HEK293T (cell line): ENCODE data around the gene STT3A.

Source experiments
- CTCF ChIA-PET: fragments of 350-600 bp; formaldehyde crosslinking; extraction: SDS; loops from one replicate; lab custom pipeline; 2021; ENCODE audit warnings: antibody characterized with exemption, inconsistent platforms; lab: Yijun Ruan, JAX
- POLR2A ChIA-PET: fragments of 350-600 bp; formaldehyde crosslinking; extraction: SDS; loops from one replicate; lab custom pipeline; 2020; ENCODE audit warnings: antibody characterized with exemption, inconsistent platforms; lab: Yijun Ruan, JAX
- DNase-seq: peaks from one replicate; pipeline ENCODE4 v3.0.0; 2012; ENCODE audit warnings: mixed read lengths; ENCODE audit errors: extremely low spot score
- ARNT ChIP-seq: fragments of 450-650 bp; IDR thresholded peaks from 2 replicates; pipeline ENCODE4 v1.6.1; 2017; ENCODE audit warnings: mild to moderate bottlenecking
- BHLHE40 ChIP-seq: fragments of 450-650 bp; IDR thresholded peaks from 2 replicates; pipeline ENCODE4 v1.6.1; 2016; ENCODE audit warnings: mild to moderate bottlenecking, moderate library complexity, borderline replicate concordance
- CTBP1 ChIP-seq: fragments of 450-650 bp; IDR thresholded peaks from 2 replicates; pipeline ENCODE4 v1.6.1; 2016; ENCODE audit warnings: borderline replicate concordance
- ELF4 ChIP-seq: fragments of 450-650 bp; IDR thresholded peaks from 2 replicates; pipeline ENCODE4 v1.6.1; 2017; ENCODE audit warnings: antibody characterized with exemption
- FOXA1 ChIP-seq: fragments of 450-650 bp; IDR thresholded peaks from 2 replicates; pipeline ENCODE4 v1.6.1; 2016; ENCODE audit warnings: mild to moderate bottlenecking
- FOXK2 ChIP-seq: fragments of 450-650 bp; IDR thresholded peaks from 2 replicates; pipeline ENCODE4 v1.6.1; 2016; ENCODE audit warnings: mild to moderate bottlenecking
- FOXM1 ChIP-seq: fragments of 450-650 bp; IDR thresholded peaks from 2 replicates; pipeline ENCODE4 v1.6.1; 2017; ENCODE audit warnings: mild to moderate bottlenecking, borderline replicate concordance
- HDGF ChIP-seq: fragments of 450-650 bp; IDR thresholded peaks from 2 replicates; pipeline ENCODE4 v1.6.1; 2017; ENCODE audit warnings: antibody characterized with exemption, borderline replicate concordance
- L3MBTL2 ChIP-seq: fragments of 450-650 bp; conservative IDR thresholded peaks from 2 replicates; pipeline ENCODE4 v1.6.1; 2016; ENCODE audit warnings: mild to moderate bottlenecking
- LEF1 ChIP-seq: fragments of 450-650 bp; IDR thresholded peaks from 2 replicates; pipeline ENCODE4 v1.6.1; 2017; ENCODE audit warnings: mild to moderate bottlenecking, borderline replicate concordance
- NFRKB ChIP-seq: fragments of 450-650 bp; IDR thresholded peaks from 2 replicates; pipeline ENCODE4 v1.6.1; 2016; ENCODE audit warnings: mild to moderate bottlenecking, moderate library complexity
- PKNOX1 ChIP-seq: fragments of 450-650 bp; IDR thresholded peaks from 2 replicates; pipeline ENCODE4 v1.6.1; 2016
- SP1 ChIP-seq: fragments of 450-650 bp; IDR thresholded peaks from 2 replicates; pipeline ENCODE4 v1.6.1; 2017
- SUZ12 ChIP-seq: fragments of 450-650 bp; IDR thresholded peaks from 2 replicates; pipeline ENCODE4 v1.6.1; 2016; ENCODE audit warnings: mild to moderate bottlenecking
- TARDBP ChIP-seq: fragments of 450-650 bp; IDR thresholded peaks from 2 replicates; pipeline ENCODE4 v1.6.1; 2016
- ZNF384 ChIP-seq: fragments of 450-650 bp; IDR thresholded peaks from 2 replicates; pipeline ENCODE4 v1.6.1; 2016

The STT3A gene

GRCh38 chr11:125585487-125585886 is 7.2 kb upstream of the STT3A start:
- POLR2A ChIA-PET, result interaction anchor here (3.3 kb wide), 1 partner anchor 16 kb away, joined by 11 read pairs; the partner anchor contains the start of gene EI24
- CTCF ChIA-PET, result no interaction called here
- DNase-seq, result no peak
- TF ChIP-seq BHLHE40 (no peak), HDGF (no peak), SUZ12 (no peak), CTBP1 (no peak), LEF1 (no peak), NFRKB (no peak), L3MBTL2 (no peak), SP1 (no peak), FOXM1 (no peak), TARDBP (no peak), ARNT (no peak), FOXA1 (no peak), PKNOX1 (no peak), FOXK2 (no peak), ZNF384 (no peak), ELF4 (no peak)

- DNase-seq, result no peak
- TF ChIP-seq BHLHE40, result no peak
- CTCF ChIA-PET, result no interaction called here
- POLR2A ChIA-PET, result interaction anchor here (3.3 kb wide), 1 partner anchor 17 kb away, joined by 11 read pairs; the partner anchor contains the start of gene EI24
Observed at GRCh38 chr11:125586623-125587022, 6.0 kb upstream of the STT3A start.

- DNase-seq, result no peak
- TF ChIP-seq L3MBTL2 (no peak), FOXK2 (no peak), ARNT (no peak), TARDBP (no peak), NFRKB (no peak), BHLHE40 (no peak), HDGF (no peak), FOXM1 (no peak), LEF1 (no peak), SUZ12 (no peak), SP1 (no peak), PKNOX1 (no peak), CTBP1 (no peak), ELF4 (no peak), FOXA1 (no peak), ZNF384 (no peak)
- ChIA-PET CTCF (no interaction called here), POLR2A (no interaction called here)
Observed at GRCh38 chr11:125587480-125587879, 5.2 kb upstream of the STT3A start.

- TF ChIP-seq BHLHE40 (no peak), L3MBTL2 (no peak), ARNT (no peak), SUZ12 (no peak)
Observed at GRCh38 chr11:125588505-125588904, 4.1 kb upstream of the STT3A start.

GRCh38 chr11:125591649-125592304 is 875 bp upstream of the STT3A start:
- ChIA-PET CTCF (no interaction called here), POLR2A (interaction anchor here (0.6 to 3.9 kb wide), 5 partner anchors 8 to 34 kb away, joined by 3 to 22 read pairs (median 4); partner anchors contain the start of genes CHEK1 and EI24)
- TF ChIP-seq NFRKB (no peak), FOXK2 (no peak), HDGF (no peak), L3MBTL2 (no peak), SP1 (no peak), PKNOX1 (no peak), ZNF384 (no peak)
- peak; percentile 33 for DNase-seq

More at GRCh38 chr11:125588505-125588904, 4.1 kb upstream of the STT3A start:
- DNase-seq, result no peak
- ChIA-PET CTCF (no interaction called here), POLR2A (interaction anchor here (1.6 kb wide), 1 partner anchor 19 kb away, joined by 4 read pairs; the partner anchor contains the start of gene EI24)

- ChIA-PET POLR2A (interaction anchor here (0.6 to 3.9 kb wide), 5 partner anchors 11 to 33 kb away, joined by 3 to 22 read pairs (median 4); partner anchors contain the start of genes CHEK1 and EI24), CTCF (interaction anchor here (0.6 kb wide), 1 partner anchor 519 kb away, joined by 3 read pairs; no protein-coding TSS in a partner anchor)
- DNase-seq, result peak; percentile 35
- no peak for TF ChIP-seq SP1
- no peak for TF ChIP-seq BHLHE40
- no peak for TF ChIP-seq FOXK2
- no peak for TF ChIP-seq SUZ12
- no peak for TF ChIP-seq ZNF384
- no peak for TF ChIP-seq ARNT
- no peak for TF ChIP-seq FOXM1
- TF ChIP-seq TARDBP, result no peak
- TF ChIP-seq L3MBTL2, result no peak
- no peak for TF ChIP-seq CTBP1
- TF ChIP-seq ELF4, result no peak
- TF ChIP-seq LEF1, result no peak
- no peak for TF ChIP-seq NFRKB
- no peak for TF ChIP-seq FOXA1
- TF ChIP-seq HDGF, result no peak
- TF ChIP-seq PKNOX1, result no peak
Observed at GRCh38 chr11:125593114-125593820, 615 bp downstream of the STT3A start.
